Kidney epithelial cell (primary cell): Measurements from ENCODE around the gene RNF157. TPM values are rescaled to one million over a fixed set of nuclear protein-coding genes. Genes with fewer than 3 reads are reported as not detected.
"Not testable (repeated sequence)": the region's sequence is repeated elsewhere in the genome, so short reads cannot be mapped to it uniquely, and the experiment has no call there.

Source experiments
- DNase-seq: peaks from one replicate; pipeline ENCODE4 v3.0.0-alpha.2; 2010; ENCODE audit warnings: low read depth
- H3K27me3 ChIP-seq: 2 replicates; pipeline ENCODE4 v1.6.0; 2011; ENCODE audit warnings: low read length; ENCODE audit not compliant: control insufficient read depth, insufficient read depth
- H3K36me3 ChIP-seq: 2 replicates; pipeline ENCODE4 v1.5.1; 2011; ENCODE audit warnings: low read length; ENCODE audit not compliant: control insufficient read depth, insufficient read depth
- H3K4me3 ChIP-seq: 2 replicates; pipeline ENCODE4 v1.5.1; 2011; ENCODE audit warnings: low read depth, mild to moderate bottlenecking, control low read depth, low read length
- CTCF ChIP-seq: IDR thresholded peaks from 2 replicates; pipeline ENCODE4 v1.5.1; 2011; ENCODE audit warnings: mild to moderate bottlenecking, moderate library complexity, low read length, control low read depth, inconsistent platforms; ENCODE audit not compliant: insufficient read depth, poor library complexity, severe bottlenecking
- total RNA-seq: library from RNA; depleted of rRNA; stranded (reverse); fragments of >200 nt; gene quantifications from 2 replicates; pipeline ENCODE4 v1.2.3, GENCODE V29; 2015

RNF157 gene
- total RNA-seq, 1 donor from 2014 or later = 6.0 TPM

- Histone ChIP-seq H3K27me3 (peaks cover 7% of the 10 kb centered on the region), H3K4me3 (no peak overlapping the region), H3K36me3 (no peaks in the 10 kb centered on the region)
- no peak for DNase-seq
- TF ChIP-seq CTCF = no peak
These were observed 4.4 kb downstream of the RNF157 start for GRCh38 chr17:76235883-76236282.

- Histone ChIP-seq H3K27me3 (no peaks in the 10 kb centered on the region), H3K36me3 (no peaks in the 10 kb centered on the region), H3K4me3 (no peak overlapping the region)
- no peak for TF ChIP-seq CTCF
- no peak for DNase-seq
These were observed 6.0 kb downstream of the RNF157 start for GRCh38 chr17:76234354-76234679.

GRCh38 chr17:76233588-76234353 is 6.5 kb downstream of the RNF157 start:
- no peak for TF ChIP-seq CTCF
- Histone ChIP-seq H3K27me3 (no peaks in the 10 kb centered on the region), H3K36me3 (no peaks in the 10 kb centered on the region), H3K4me3 (no peak overlapping the region)
- DNase-seq = no peak

- Histone ChIP-seq H3K36me3 (no peaks in the 10 kb centered on the region), H3K4me3 (no peak overlapping the region), H3K27me3 (no peaks in the 10 kb centered on the region)
- no peak for DNase-seq
- TF ChIP-seq CTCF = no peak
These were observed 8.0 kb downstream of the RNF157 start for GRCh38 chr17:76232342-76232741.

GRCh38 chr17:76226749-76227148 is 13.5 kb downstream of the RNF157 start:
- not testable (repeated sequence) for H3K27me3 ChIP-seq, H3K4me3 ChIP-seq, DNase-seq, H3K36me3 ChIP-seq

- not testable (repeated sequence) for H3K27me3 ChIP-seq, H3K4me3 ChIP-seq, DNase-seq, H3K36me3 ChIP-seq
These were observed 14.8 kb downstream of the RNF157 start for GRCh38 chr17:76225373-76226086.

- TF ChIP-seq CTCF = no peak
- DNase-seq = no peak
- no peaks in the 10 kb centered on the region for H3K36me3 ChIP-seq
- H3K4me3 ChIP-seq = no peak overlapping the region
- H3K27me3 ChIP-seq = no peaks in the 10 kb centered on the region
These were observed 16.5 kb downstream of the RNF157 start for GRCh38 chr17:76223802-76224201.
